ENCODE results near the gene CSE1L.

DNA sequence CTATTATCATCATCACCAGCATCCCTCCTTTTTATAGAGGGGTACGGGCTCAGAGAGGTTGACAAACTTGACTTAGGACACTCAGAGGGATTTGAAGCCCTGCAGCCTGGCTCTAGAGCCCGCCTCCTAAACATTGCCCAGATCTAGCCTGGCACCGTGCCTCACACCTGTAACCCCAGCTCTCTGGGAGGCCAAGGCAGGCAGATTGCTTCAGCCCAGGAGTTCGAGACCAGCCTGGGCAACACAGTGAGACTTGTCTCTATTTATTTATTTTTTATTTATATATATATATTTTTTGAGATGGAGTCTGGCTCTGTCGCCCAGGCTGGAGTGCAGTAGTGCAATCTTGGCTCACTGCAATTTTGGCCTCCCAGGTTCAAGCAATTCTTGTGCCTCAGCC lies 6.3 kb upstream of the CSE1L start:
- TF ChIP-seq RAD21 (conservative IDR thresholded peaks at IDR 0.05) = no peak
- TF ChIP-seq CTCF (IDR thresholded peaks at IDR 0.05; ENCODE audit: poor library complexity, severe bottlenecking) = no peak
- no peak for TF ChIP-seq EZH2 (IDR thresholded peaks at IDR 0.05; ENCODE audit: borderline replicate concordance, insufficient read depth, low read length, poor library complexity, severe bottlenecking)
- TF ChIP-seq SMC3 (conservative IDR thresholded peaks at IDR 0.05; ENCODE audit: poor library complexity) = no peak
- TF ChIP-seq EP300 (conservative IDR thresholded peaks at IDR 0.05; ENCODE audit: poor library complexity, severe bottlenecking) = no peak
